PC-3 (cell line): ENCODE data around the gene CHST11.

Source experiments
- CTCF ChIP-seq: fragments of 300-600 bp; sonication (generic); conservative IDR thresholded peaks from 2 replicates; pipeline ENCODE4 v1.5.1; 2017; ENCODE audit warnings: antibody characterized with exemption, low read depth, mild to moderate bottlenecking, low read length
- EZH2 ChIP-seq: fragments of 300-600 bp; sonication (generic); IDR thresholded peaks from one replicate; pipeline ENCODE4 v1.6.1; 2017; ENCODE audit warnings: antibody characterized with exemption, mild to moderate bottlenecking, low read length; ENCODE audit not compliant: unreplicated experiment
- EZH2phosphoT487 ChIP-seq: fragments of 300-600 bp; sonication (generic); IDR thresholded peaks from 2 replicates; pipeline ENCODE4 v1.6.1; 2018; ENCODE audit warnings: mild to moderate bottlenecking, antibody characterized with exemption, low read length, borderline replicate concordance

- no peak for TF ChIP-seq CTCF
- no peak for TF ChIP-seq EZH2phosphoT487
- no peak for TF ChIP-seq EZH2
These were observed 228.1 kb downstream of the CHST11 start for GRCh38 chr12:104684884-104685283.
